ENCODE measurements around the gene LRP4. TPM values are rescaled to one million over a fixed set of nuclear protein-coding genes. Genes with fewer than 3 reads are reported as not detected.

LRP4 gene
- polyA plus RNA-seq, 1 experiment = 1.3 TPM

GRCh38 chr11:46949297-46949696 is 30.9 kb upstream of the LRP4 start:
- Histone ChIP-seq H3K4me3 (ENCODE audit: low read depth, low read length) (no peak overlapping the region), H3K27me3 (ENCODE audit: control insufficient read depth, insufficient read depth, low read length) (no peaks in the 10 kb centered on the region), H3K36me3 (ENCODE audit: control insufficient read depth, insufficient read depth, low read length) (no peaks in the 10 kb centered on the region)
- no peak for DNase-seq (ENCODE audit: low read depth)
- no peak for TF ChIP-seq CTCF (IDR thresholded peaks at IDR 0.05; ENCODE audit: insufficient read depth, low read depth, low read length)
- CTCF ChIA-PET = no interaction called here
- POLR2A ChIA-PET = no interaction called here

- Histone ChIP-seq H3K36me3 (ENCODE audit: control insufficient read depth, insufficient read depth, low read length) (no peaks in the 10 kb centered on the region), H3K4me3 (ENCODE audit: low read depth, low read length) (no peak overlapping the region), H3K27me3 (ENCODE audit: control insufficient read depth, insufficient read depth, low read length) (no peaks in the 10 kb centered on the region)
- no peak for TF ChIP-seq CTCF (IDR thresholded peaks at IDR 0.05; ENCODE audit: insufficient read depth, low read depth, low read length)
- peak; percentile 83 for DNase-seq (ENCODE audit: low read depth)
- ChIA-PET CTCF (interaction anchor here (0.6 to 1.7 kb wide), 4 partner anchors 28 to 204 kb away, joined by 3 to 5 read pairs (median 4); no protein-coding TSS in a partner anchor), POLR2A (interaction anchor here (0.5 to 0.6 kb wide), 3 partner anchors 58 to 286 kb away, joined by 3 to 9 read pairs (median 3); no protein-coding TSS in a partner anchor)
Observed at GRCh38 chr11:46948378-46949131, 30.2 kb upstream of the LRP4 start.

GRCh38 chr11:46947399-46948077 is 29.2 kb upstream of the LRP4 start:
- ChIA-PET POLR2A (interaction anchor here (0.7 kb wide), 1 partner anchor 357 kb away, joined by 3 read pairs; no protein-coding TSS in a partner anchor), CTCF (interaction anchor here (0.7 to 1.7 kb wide), 2 partner anchors 147 to 206 kb away, joined by 3 to 5 read pairs; no protein-coding TSS in a partner anchor)
- no peaks in the 10 kb centered on the region for H3K27me3 ChIP-seq (ENCODE audit: control insufficient read depth, insufficient read depth, low read length)
- no peaks in the 10 kb centered on the region for H3K36me3 ChIP-seq (ENCODE audit: control insufficient read depth, insufficient read depth, low read length)
- no peak for DNase-seq (ENCODE audit: low read depth)
- no peak overlapping the region for H3K4me3 ChIP-seq (ENCODE audit: low read depth, low read length)
- no peak for TF ChIP-seq CTCF (IDR thresholded peaks at IDR 0.05; ENCODE audit: insufficient read depth, low read depth, low read length)

- ChIA-PET POLR2A (no interaction called here), CTCF (interaction anchor here (0.6 to 1.8 kb wide), 4 partner anchors 209 to 1026 kb away, joined by 3 to 6 read pairs (median 4); no protein-coding TSS in a partner anchor)
- no peak for TF ChIP-seq CTCF (IDR thresholded peaks at IDR 0.05; ENCODE audit: insufficient read depth, low read depth, low read length)
- Histone ChIP-seq H3K36me3 (ENCODE audit: control insufficient read depth, insufficient read depth, low read length) (no peaks in the 10 kb centered on the region), H3K27me3 (ENCODE audit: control insufficient read depth, insufficient read depth, low read length) (no peaks in the 10 kb centered on the region), H3K4me3 (ENCODE audit: low read depth, low read length) (no peak overlapping the region)
- no peak for DNase-seq (ENCODE audit: low read depth)
Observed at GRCh38 chr11:46944356-46945075, 26.2 kb upstream of the LRP4 start.
